HCT116 (cell line): ENCODE results near the gene EVA1A. TPM values are rescaled to one million over a fixed set of nuclear protein-coding genes. Genes with fewer than 3 reads are reported as not detected.

Experiments
- ATAC-seq: fragments of 200-7000 bp; cut with Tn5 transposase; 2 replicates; pipeline ENCODE4 v1.9.1; 2020; ENCODE audit warnings: mild to moderate bottlenecking, moderate library complexity
- Bru-seq: library from RNA; stranded (reverse); fragments of 400-500 nt; gene quantifications from one replicate; lab custom pipeline; 2021; lab: Mats Ljungman, UMichigan
- BruChase-seq, 2 experiments: library from RNA; stranded (reverse); fragments of 400-500 nt; gene quantifications; one replicate each; lab custom pipeline; 2021; lab: Mats Ljungman, UMichigan
- BruUV-seq: library from RNA; stranded (reverse); fragments of 400-500 nt; replicated peaks from 2 replicates; lab custom pipeline; 2021; lab: Mats Ljungman, UMichigan
- CTCF ChIA-PET: fragments of 300-600 bp; sonication (Branson Sonifier 250); formaldehyde crosslinking; loops from one replicate; lab custom pipeline; 2021; ENCODE audit warnings: antibody characterized with exemption; lab: Charles Lee
- POLR2A ChIA-PET: fragments of 300-600, 350-600 bp; sonication (Branson Sonifier 250); formaldehyde crosslinking; loops from one replicate; lab custom pipeline; 2021; ENCODE audit warnings: antibody characterized with exemption; lab: Charles Lee
- RAD21 ChIA-PET, 2 experiments: fragments of 300-600 bp; sonication (Branson Sonifier 250); formaldehyde crosslinking; loops; one replicate each; lab custom pipeline; 2023; ENCODE audit warnings: low total read pairs in 2 of 2; ENCODE audit not compliant: uncharacterized antibody in 2 of 2, unreplicated experiment in 2 of 2, low non-redundant PET in 1 of 2; lab: Charles Lee
- DNase-seq: peaks from one replicate; pipeline ENCODE4 v3.0.0-alpha.2; 2010; ENCODE audit warnings: low read depth, low spot score
- H2AFZ ChIP-seq: fragments of 200-600 bp; shearing (Covaris generic), sonication (generic); 2 replicates; pipeline ENCODE4 v1.6.1; 2017; ENCODE audit warnings: low read depth, mixed run types, mixed read lengths, antibody characterized with exemption, low read length; ENCODE audit not compliant: poor library complexity, severe bottlenecking
- H3K27ac ChIP-seq: 2 replicates; pipeline ENCODE4 v1.5.1; 2012; ENCODE audit warnings: low read depth, low read length
- H3K27me3 ChIP-seq: fragments of 200-600 bp; sonication (generic); 2 replicates; pipeline ENCODE4 v1.6.1; 2016; ENCODE audit warnings: mixed run types, low read length, mixed read lengths; ENCODE audit not compliant: insufficient read depth
- H3K36me3 ChIP-seq, 2 experiments: fragments of 200-500 bp in 1 of 2; fragments of 200-600 bp in 1 of 2; sonication (Bioruptor generic) in 1 of 2; sonication (generic) in 1 of 2; 2 replicates each; pipeline versions ENCODE4 v1.5.1 to v1.6.1; 2014 to 2016; ENCODE audit warnings: low read length in 2 of 2, inconsistent platforms in 1 of 2, mixed read lengths in 1 of 2, mixed run types in 1 of 2; ENCODE audit not compliant: insufficient read depth in 2 of 2, control insufficient read depth in 1 of 2
- H3K4me1 ChIP-seq, 2 experiments: fragments of 200-600 bp in 1 of 2; sonication (generic) in 1 of 2; 2 replicates each; pipeline versions ENCODE4 v1.5.1 to v1.6.1; 2012 to 2017; ENCODE audit warnings: low read length in 2 of 2, inconsistent platforms in 1 of 2, mild to moderate bottlenecking in 1 of 2, mixed read lengths in 1 of 2, mixed run types in 1 of 2, moderate library complexity in 1 of 2; ENCODE audit not compliant: insufficient read depth in 2 of 2, control insufficient read depth in 1 of 2
- H3K4me2 ChIP-seq: fragments of 200-600 bp; sonication (generic); 2 replicates; pipeline ENCODE4 v1.6.1; 2017; ENCODE audit warnings: mixed run types, low read length, mixed read lengths
- H3K4me3 ChIP-seq, 2 experiments: fragments of 200-600 bp in 1 of 2; sonication (generic) in 1 of 2; replicated peaks in 1 of 2; 2 replicates each; pipeline ENCODE4 v1.5.1; 2011 to 2016; ENCODE audit warnings: low read length in 2 of 2, control low read depth in 1 of 2, low read depth in 1 of 2, mild to moderate bottlenecking in 1 of 2, mixed read lengths in 1 of 2, mixed run types in 1 of 2
- H3K79me2 ChIP-seq: fragments of 200-600 bp; sonication (generic); 2 replicates; pipeline ENCODE4 v1.6.1; 2017; ENCODE audit warnings: mild to moderate bottlenecking, mixed run types, low read length, moderate library complexity, mixed read lengths; ENCODE audit not compliant: insufficient read depth
- H3K9ac ChIP-seq: fragments of 200-600 bp; sonication (generic); 2 replicates; pipeline ENCODE4 v1.6.1; 2016; ENCODE audit warnings: low read length, mixed read lengths
- H3K9me2 ChIP-seq: fragments of 200-600 bp; sonication (generic), shearing (Covaris generic); 2 replicates; pipeline ENCODE4 v1.6.1; 2017; ENCODE audit warnings: mixed run types, mild to moderate bottlenecking, moderate library complexity; ENCODE audit not compliant: insufficient read depth
- H3K9me3 ChIP-seq, 2 experiments: fragments of 200-500 bp in 1 of 2; fragments of 200-600 bp in 1 of 2; sonication (Bioruptor generic) in 1 of 2; sonication (generic) in 1 of 2; 2 replicates each; pipeline ENCODE4 v1.6.1; 2014 to 2017; ENCODE audit warnings: low read length in 2 of 2, mixed read lengths in 2 of 2, inconsistent platforms in 1 of 2, low read depth in 1 of 2, mild to moderate bottlenecking in 1 of 2, mixed run types in 1 of 2, moderate library complexity in 1 of 2; ENCODE audit not compliant: control insufficient read depth in 1 of 2, insufficient read depth in 1 of 2
- H4K20me1 ChIP-seq: fragments of 200-600 bp; sonication (generic), shearing (Covaris generic); 2 replicates; pipeline ENCODE4 v1.6.1; 2017; ENCODE audit warnings: mixed run types, mild to moderate bottlenecking, moderate library complexity; ENCODE audit not compliant: insufficient read depth
- CEBPB ChIP-seq: IDR thresholded peaks from 2 replicates; pipeline ENCODE4 v1.6.1; 2012; ENCODE audit warnings: low read depth
- EZH2 ChIP-seq: fragments of 200-600 bp; sonication (generic); IDR thresholded peaks from 2 replicates; pipeline ENCODE4 v1.6.1; 2017; ENCODE audit warnings: antibody characterized with exemption, mixed run types
- FOSL1 ChIP-seq: IDR thresholded peaks from 2 replicates; pipeline ENCODE4 v1.6.1; 2012; ENCODE audit warnings: low read depth
- POLR2A ChIP-seq: IDR thresholded peaks from 2 replicates; pipeline ENCODE4 v1.7.0; 2011; ENCODE audit warnings: borderline replicate concordance; ENCODE audit not compliant: insufficient read depth, insufficient read length; ENCODE audit errors: extremely low read depth
- RAD21 ChIP-seq: IDR thresholded peaks from 2 replicates; pipeline ENCODE4 v1.6.1; 2012; ENCODE audit warnings: low read depth, mild to moderate bottlenecking
- TCF7L2 ChIP-seq: IDR thresholded peaks from 2 replicates; pipeline ENCODE4 v1.7.0; 2011; ENCODE audit warnings: borderline replicate concordance, inconsistent platforms; ENCODE audit not compliant: insufficient read depth, insufficient read length; ENCODE audit errors: extremely low read depth
- YY1 ChIP-seq: IDR thresholded peaks from 2 replicates; pipeline ENCODE4 v1.6.1; 2011; ENCODE audit warnings: low read length, low read depth, moderate library complexity, mild to moderate bottlenecking; ENCODE audit not compliant: insufficient replicate concordance; ENCODE audit errors: extremely low read depth
- intact Hi-C: fragments of 100-400 bp; cut with micrococcal nuclease; formaldehyde crosslinking; loops from 2 replicates; pipeline ENCODE4 v1.10.0; 2022
- long read RNA-seq: library from polyadenylated mRNA; unstranded; transcript quantifications from one replicate; pipeline ENCODE4 v2.0.0, GENCODE V29; 2021; ENCODE audit not compliant: unreplicated experiment
- polyA plus RNA-seq: library from polyadenylated mRNA; unstranded; fragments of >200 nt; gene quantifications from 2 replicates; pipeline ENCODE4 v1.2.1, GENCODE V29; 2012; ENCODE audit warnings: missing spikeins
- total RNA-seq: library from RNA; stranded (reverse); gene quantifications from one replicate; pipeline ENCODE4 v1.2.1, GENCODE V29; 2021; ENCODE audit not compliant: unreplicated experiment

EVA1A gene
- total RNA-seq (2.8 TPM), Bru-seq, nascent RNA (percentile 26 among the genes with signal in this experiment), BruChase-seq, experiment 1, labeled RNA remaining after a 6-hour chase (percentile 20 among the genes with signal in this experiment), BruChase-seq, experiment 2, labeled RNA remaining after a 2-hour chase (percentile 22 among the genes with signal in this experiment)
- polyA plus RNA-seq: 1.7 and 2.0 TPM in 2 replicates
- long read RNA-seq, partial matches to known transcripts: 0 of 6 reads
- long read RNA-seq, other reads (novel, unspliced or antisense): 4 of 6 reads

- ChIA-PET POLR2A (no interaction called here), RAD21 (no interaction called here)
- peak; percentile 72 for ATAC-seq
- peaks cover 4 to 6% of the 10 kb centered on the region in 2 experiments; a peak in 2 of 4 replicates for H3K4me1 ChIP-seq
- H3K27me3 ChIP-seq: peaks cover 15% of the 10 kb centered on the region
- H3K36me3 ChIP-seq: no peaks in the 10 kb centered on the region
- peak within 1 kb of the TSS; percentile 78 for H3K4me2 ChIP-seq
- no peaks in the 10 kb centered on the region for H3K9me2 ChIP-seq
- TF ChIP-seq CEBPB: no peak
- no peak for TF ChIP-seq EZH2
- no peak for TF ChIP-seq YY1
- no peak for TF ChIP-seq TCF7L2
- TF ChIP-seq, all 23 proteins: peak for 0
- H2AFZ ChIP-seq: peak within 1 kb of the TSS; percentile 16
- peak within 1 kb of the TSS; percentile 36 for H3K9ac ChIP-seq
- peak within 1 kb of the TSS; percentile 47; the same call in 1 of the 2 replicates for H3K27ac ChIP-seq
- no TSS peak for BruUV-seq
- intact Hi-C loops: no loop called here
- H3K79me2 ChIP-seq: no peaks in the 10 kb centered on the region
- no peak for DNase-seq
- H3K4me3 ChIP-seq: peak within 1 kb of the TSS; percentile 49 to 57
- CTCF ChIA-PET: interaction anchor here (1.1 kb wide), 1 partner anchor 67 kb away, joined by 4 read pairs; no protein-coding TSS in a partner anchor
- H4K20me1 ChIP-seq: no peaks in the 10 kb centered on the region
- H3K9me3 ChIP-seq: no peaks in the 10 kb centered on the region
These were observed at the start of gene EVA1A for GRCh38 chr2:75560768-75561565. EVA1A (minus strand) TSS chr2:75560939; CDS start chr2:75518140, 42,799 bp downstream.

GRCh38 chr2:75609937-75610508 lies 49.3 kb upstream of the EVA1A start:
- H3K27me3 ChIP-seq: peaks cover 17% of the 10 kb centered on the region; the same call in 1 of the 2 replicates
- H3K4me2 ChIP-seq: no peak overlapping the region
- H3K9me2 ChIP-seq: no peaks in the 10 kb centered on the region
- H3K9me3 ChIP-seq: no peaks in the 10 kb centered on the region
- H3K36me3 ChIP-seq: no peaks in the 10 kb centered on the region
- ATAC-seq (no peak), DNase-seq (no peak)
- H3K9ac ChIP-seq: no peak overlapping the region
- ChIA-PET POLR2A (no interaction called here), CTCF (interaction anchor here (1.5 kb wide), 1 partner anchor 144 kb away, joined by 6 read pairs; no protein-coding TSS in a partner anchor), RAD21 (no interaction called here)
- BruUV-seq: no TSS peak
- H4K20me1 ChIP-seq: no peaks in the 10 kb centered on the region
- H3K4me3 ChIP-seq: no peak overlapping the region
- TF ChIP-seq FOSL1 (no peak), RAD21 (no peak), POLR2A (no peak)
- intact Hi-C loops: loop anchor here (1.0 to 10.0 kb wide), 3 partner anchors 146 to 688 kb away; no protein-coding TSS in a partner anchor
- no peaks in the 10 kb centered on the region for H3K79me2 ChIP-seq
- peaks cover 5 to 10% of the 10 kb centered on the region in 2 experiments for H3K4me1 ChIP-seq
- no peak overlapping the region for H2AFZ ChIP-seq
- H3K27ac ChIP-seq: no peak overlapping the region
